GM18873 (cell line): Measurements from ENCODE around the gene TSSK2.

ENCODE experiments used
- ATAC-seq: cut with Tn5 transposase; IDR thresholded peaks from one replicate; pipeline ENCODE4 v1.9.1; 2021; ENCODE audit warnings: mild to moderate bottlenecking, moderate library complexity, moderate number of reproducible peaks; ENCODE audit not compliant: unreplicated experiment, low FRiP score

TSSK2 gene

DNA sequence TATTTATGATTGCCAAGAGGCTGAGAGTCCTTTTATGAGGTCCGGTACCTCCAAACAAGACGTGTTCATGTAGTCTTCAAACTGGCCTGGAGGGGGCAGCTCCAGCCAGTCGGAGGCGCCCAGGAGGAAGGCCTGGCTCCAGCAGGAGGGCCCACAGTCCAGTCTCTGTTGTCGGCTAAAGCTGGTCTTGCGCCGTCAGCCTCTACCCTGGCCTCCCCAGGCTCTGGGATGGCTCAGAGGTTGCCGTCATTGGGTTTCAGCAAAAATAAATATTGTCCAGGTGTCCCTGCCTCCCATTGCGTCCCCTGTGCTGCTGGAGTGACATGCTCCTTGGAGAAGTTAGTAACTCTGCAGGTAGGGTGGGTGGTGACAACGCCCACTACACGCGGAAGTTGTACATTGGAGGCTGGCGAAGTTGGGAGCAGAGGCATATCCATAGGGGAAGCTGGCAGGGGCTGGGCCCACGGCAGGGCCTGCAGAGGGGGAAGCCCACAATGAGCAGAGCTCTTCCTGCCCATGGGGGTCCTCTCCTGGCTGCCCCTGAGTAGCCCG lies 48.5 kb downstream of the TSSK2 start:
- no peak for ATAC-seq

DNA sequence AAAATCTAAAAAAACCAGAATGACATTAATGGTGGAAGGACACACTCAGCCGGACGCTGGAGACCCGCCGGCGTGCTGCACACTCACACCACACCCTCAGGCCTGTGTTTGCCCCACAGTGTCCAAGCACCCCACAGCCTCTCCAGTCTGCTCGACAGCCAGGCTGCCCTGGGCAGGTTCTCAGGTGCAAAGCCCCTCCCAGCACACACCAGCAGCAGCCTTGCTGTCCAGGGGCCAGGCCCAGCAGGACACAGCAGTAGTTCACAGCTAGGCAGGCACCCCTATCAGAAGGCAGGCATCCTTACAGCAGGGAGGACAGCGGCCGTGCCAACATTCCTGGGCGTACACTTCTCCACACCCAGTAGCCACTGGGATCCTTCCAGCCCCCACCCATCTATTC lies 49.1 kb downstream of the TSSK2 start:
- no peak for ATAC-seq

DNA sequence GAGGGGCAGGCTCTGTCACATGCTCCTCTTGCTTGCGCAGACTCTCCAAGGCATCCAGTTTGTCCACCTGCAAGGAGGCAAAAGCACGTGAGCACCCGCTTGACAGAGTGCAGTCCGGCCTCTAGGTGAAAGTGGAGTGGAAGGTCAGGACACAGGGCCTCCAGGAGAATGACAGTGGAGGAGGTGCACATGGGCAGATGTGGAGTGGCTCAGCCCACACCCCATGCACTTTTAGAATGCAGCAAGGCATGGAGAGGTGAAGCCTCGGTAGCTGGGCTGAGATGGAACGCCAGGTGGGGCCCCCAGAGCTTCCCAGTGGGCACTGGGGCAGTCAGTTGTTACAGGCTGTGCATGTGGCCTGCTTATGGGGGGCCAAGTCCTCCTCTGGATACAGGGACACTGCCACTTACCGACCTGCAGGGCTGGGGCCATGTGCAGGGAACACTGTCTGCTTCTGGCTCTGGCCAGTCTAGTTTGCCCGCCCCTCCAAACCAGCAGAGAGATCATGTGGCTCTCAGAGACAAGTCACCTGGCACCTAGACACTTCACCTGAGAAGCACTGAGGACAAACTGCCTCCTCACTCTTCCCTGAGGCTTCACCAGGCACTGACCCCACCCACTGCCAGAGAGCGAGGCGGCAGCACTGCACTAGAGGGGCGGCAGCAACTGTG lies 49.8 kb downstream of the TSSK2 start:
- no peak for ATAC-seq

DNA sequence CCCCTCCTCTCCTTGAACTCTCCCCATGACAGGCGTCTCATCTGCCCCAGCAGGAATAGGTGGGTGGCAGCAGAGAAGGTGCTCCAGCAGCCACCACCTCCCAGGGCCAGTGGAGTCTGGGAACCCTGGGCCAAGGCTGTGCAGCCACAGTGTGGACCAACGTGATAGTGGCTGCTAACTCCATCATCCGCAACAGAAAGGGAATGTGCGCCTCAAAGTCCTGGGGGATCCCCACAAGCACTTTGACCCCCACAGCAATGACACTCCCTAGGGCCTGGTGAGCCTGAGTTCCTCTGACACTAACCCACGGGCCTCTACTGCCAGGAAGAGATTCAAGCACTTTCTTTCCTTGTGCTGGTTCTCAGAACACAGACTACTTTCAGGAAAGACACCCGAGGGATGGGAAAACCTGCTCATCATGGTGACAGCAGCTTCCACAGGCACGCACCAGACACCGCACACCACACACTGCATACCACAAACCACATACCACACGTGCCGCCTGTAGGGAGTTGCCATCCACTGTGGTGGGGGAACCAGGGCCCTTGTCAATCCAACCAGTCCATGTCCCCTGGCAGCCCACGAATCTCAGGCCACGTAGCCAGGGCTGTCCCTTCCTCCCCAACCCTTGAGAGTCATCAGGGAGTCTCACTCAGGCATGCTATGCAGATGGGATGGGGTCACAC lies 50.8 kb downstream of the TSSK2 start:
- ATAC-seq, result no peak
